GM18951 (cell line): Measurements from ENCODE around the gene PNPO.

ENCODE experiments used
- POLR2A ChIP-seq: IDR thresholded peaks from 4 replicates; pipeline ENCODE4 v1.6.1; 2011; ENCODE audit warnings: mild to moderate bottlenecking; ENCODE audit not compliant: insufficient read length, insufficient read depth; ENCODE audit errors: extremely low read depth
- in situ Hi-C: fragments of 300-500 bp; cut with MboI; formaldehyde crosslinking; loops from one replicate; pipeline ENCODE4 v1.12.0; 2022; ENCODE audit warnings: low sequenced_read_pairs, mixed read lengths, inconsistent platforms; ENCODE audit not compliant: unreplicated experiment

The PNPO gene

DNA sequence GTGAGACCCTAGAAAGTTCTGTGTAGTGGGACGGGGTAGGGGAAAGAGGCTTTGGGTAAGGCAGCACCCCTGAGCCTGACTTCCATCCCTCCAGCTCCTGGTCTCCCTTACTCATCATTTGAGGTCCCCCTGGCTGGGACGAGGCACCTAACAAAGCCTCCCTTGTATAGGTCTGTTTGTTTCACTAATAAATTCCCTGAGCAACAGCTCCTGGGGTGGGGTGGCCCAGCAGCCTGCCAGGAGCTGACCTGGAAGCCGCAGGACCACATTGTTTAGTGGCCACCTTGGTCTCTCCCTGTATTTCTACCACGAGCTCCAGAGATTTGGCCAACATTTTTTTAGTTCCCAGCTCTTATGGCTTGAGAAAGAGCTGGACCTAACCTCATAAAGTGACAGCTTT is 9.1 kb downstream of the PNPO start:
- in situ Hi-C loops = no loop called here
- TF ChIP-seq POLR2A = no peak

- TF ChIP-seq POLR2A = no peak
- in situ Hi-C loops = no loop called here
Measured at GRCh38 chr17:47952171-47953021, 11.0 kb downstream of the PNPO start.

- TF ChIP-seq POLR2A = no peak
- in situ Hi-C loops = no loop called here
Measured at GRCh38 chr17:47953909-47954308, 12.5 kb downstream of the PNPO start.

DNA sequence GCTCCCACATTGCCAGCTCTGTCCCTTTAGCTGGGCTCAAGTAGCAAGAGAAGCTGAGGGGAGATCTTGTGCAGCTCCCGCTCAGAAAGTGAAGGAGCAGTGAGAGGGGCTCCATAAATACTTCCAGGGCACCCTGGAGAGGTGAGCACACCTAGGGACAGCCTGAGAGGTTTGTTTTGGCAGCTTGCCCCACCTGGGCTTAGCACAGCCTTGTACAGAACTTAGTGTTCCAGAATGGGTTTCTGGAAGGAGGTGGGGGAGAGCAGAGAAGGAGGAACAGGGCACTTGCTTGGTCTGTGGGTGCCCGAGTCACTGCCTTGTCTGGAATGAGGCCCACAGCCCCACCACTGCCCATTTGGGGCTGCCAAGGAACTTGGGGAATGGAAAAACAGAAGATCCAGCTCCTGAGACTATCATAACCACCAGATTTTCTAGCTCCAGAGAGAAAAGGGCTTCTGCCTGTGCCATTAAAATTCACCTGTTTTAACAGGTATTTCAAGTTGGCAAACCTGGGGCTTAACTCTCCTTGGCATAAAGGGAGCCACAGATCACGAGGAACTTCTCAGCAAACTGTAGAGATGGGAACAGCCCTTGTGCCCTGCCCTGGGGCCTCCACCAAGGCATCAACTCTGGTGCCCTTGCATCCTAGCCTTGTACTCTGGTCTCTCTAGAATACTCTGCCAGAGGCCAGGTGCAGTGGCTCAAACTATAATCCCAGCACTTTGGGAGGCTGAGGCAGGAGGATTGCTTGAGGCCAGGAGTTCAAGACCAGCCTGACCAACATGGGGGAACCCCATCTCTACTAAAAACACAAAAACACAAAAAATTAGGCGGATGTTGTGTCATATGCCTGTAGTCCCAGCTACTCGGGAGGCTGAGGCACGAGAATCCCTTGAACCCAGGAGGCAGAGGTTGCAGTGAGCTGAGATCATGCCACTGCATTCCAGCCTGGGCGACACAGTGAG is 14.4 kb downstream of the PNPO start:
- TF ChIP-seq POLR2A = no peak
- in situ Hi-C loops = no loop called here

- no peak for TF ChIP-seq POLR2A
- in situ Hi-C loops = no loop called here
Measured at GRCh38 chr17:47956791-47957590, 15.6 kb downstream of the PNPO start.

GRCh38 chr17:47957591-47958490 is 16.5 kb downstream of the PNPO start, which contains the start of gene PRR15L:
Gene PRR15L, minus strand, starts transcription at chr17:47957883. Its CDS starts 4,649 bp downstream, at chr17:47953234.
- no peak for TF ChIP-seq POLR2A
- in situ Hi-C loops = no loop called here

GRCh38 chr17:47959825-47960655 is 18.7 kb downstream of the PNPO start:
- in situ Hi-C loops = no loop called here
- TF ChIP-seq POLR2A = no peak

GRCh38 chr17:47961406-47961805 is 20.0 kb downstream of the PNPO start:
- in situ Hi-C loops = no loop called here
- TF ChIP-seq POLR2A = no peak

DNA sequence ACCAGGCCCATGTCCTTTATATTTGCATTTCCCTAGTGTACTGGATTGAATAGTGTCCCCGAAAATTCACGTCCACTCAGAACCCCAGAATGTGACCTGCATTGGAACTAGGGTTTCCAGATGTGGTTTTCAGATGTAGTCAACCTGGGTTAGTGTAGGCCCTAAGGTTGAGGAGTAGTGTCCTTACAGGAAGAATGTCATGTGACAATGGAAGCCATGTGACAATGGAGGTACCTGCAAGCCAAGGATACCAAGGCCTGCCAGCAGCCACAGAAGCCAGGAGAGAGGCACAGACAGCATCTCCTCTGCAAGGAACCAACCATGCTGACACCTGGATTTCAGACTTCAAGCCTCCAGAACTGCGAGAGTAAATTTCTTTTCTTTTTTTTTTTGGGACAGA is 21.5 kb downstream of the PNPO start:
- no peak for TF ChIP-seq POLR2A

DNA sequence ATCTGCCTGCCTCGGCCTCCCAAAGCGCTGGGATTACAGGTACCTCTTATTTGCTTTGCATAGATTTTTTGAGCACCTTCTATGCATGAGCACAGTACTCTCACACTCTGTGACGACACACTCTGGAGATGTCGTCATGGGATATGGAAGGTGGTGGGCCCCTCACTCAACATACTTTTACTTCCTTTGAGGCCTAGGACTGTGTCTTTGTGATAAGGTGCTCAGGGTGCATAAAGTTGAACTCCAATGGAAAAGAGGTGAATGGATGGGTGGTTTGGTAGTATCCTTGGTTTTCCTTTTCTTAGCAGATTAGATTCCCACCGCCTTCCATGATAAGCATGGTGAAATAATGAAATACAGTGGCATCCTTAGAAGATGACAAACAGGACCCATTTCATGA is 23.5 kb downstream of the PNPO start:
- no peak for TF ChIP-seq POLR2A
- in situ Hi-C loops = no loop called here

More for the DNA sequence above, 21.5 kb downstream of the PNPO start:
- in situ Hi-C loops = no loop called here

DNA sequence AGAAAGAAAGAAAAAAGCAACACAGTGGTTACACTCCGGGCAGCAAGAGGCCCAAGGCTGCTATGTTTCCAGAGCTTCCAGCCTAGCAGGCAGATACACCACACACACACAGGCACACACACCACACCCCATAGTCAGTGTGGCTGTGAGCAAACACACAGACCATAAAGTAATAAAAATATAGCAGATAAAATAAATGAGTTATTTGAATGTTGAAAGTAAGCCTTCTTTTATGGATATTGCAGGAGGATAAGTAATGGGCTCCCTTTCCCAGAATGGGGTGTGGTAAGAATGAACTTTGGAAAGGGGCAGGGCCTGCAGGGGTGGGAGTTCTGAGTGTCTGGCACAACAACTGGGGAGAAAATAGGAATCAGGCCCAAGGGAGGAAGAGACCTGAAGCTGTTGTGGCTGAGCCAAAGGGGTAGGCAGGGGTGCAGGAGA is 24.7 kb downstream of the PNPO start:
- in situ Hi-C loops = no loop called here
- no peak for TF ChIP-seq POLR2A
